Caco-2 (cell line): Measurements from ENCODE around the gene USF1. TPM values are rescaled to one million over a fixed set of nuclear protein-coding genes. Genes with fewer than 3 reads are reported as not detected.

Source experiments
- BruUV-seq: library from RNA; stranded (reverse); fragments of 400-500 nt; replicated peaks from 2 replicates; lab custom pipeline; 2021; lab: Mats Ljungman, UMichigan
- CTCF ChIA-PET: fragments of 300-600 bp; sonication (Branson Sonifier 250); formaldehyde crosslinking; loops from one replicate; lab custom pipeline; 2022; ENCODE audit warnings: antibody characterized with exemption; lab: Charles Lee
- POLR2A ChIA-PET: fragments of 300-600 bp; sonication (Branson Sonifier 250); formaldehyde crosslinking; loops from one replicate; lab custom pipeline; 2022; ENCODE audit warnings: antibody characterized with exemption; lab: Charles Lee
- DNase-seq, 2 experiments: peaks; one replicate each; pipeline versions ENCODE4 v3.0.0 to v3.0.0-alpha.2; 2020 to 2022
- H3K27me3 ChIP-seq: replicated peaks from 2 replicates; pipeline ENCODE4 v1.6.0; 2011; ENCODE audit warnings: low read length; ENCODE audit not compliant: control insufficient read depth, insufficient read depth
- H3K36me3 ChIP-seq: 2 replicates; pipeline ENCODE4 v1.5.1; 2011; ENCODE audit warnings: low read length; ENCODE audit not compliant: control insufficient read depth, insufficient read depth
- H3K4me1 ChIP-seq: fragments of 250-450 bp; sonication (Bioruptor Pico); 2 replicates; pipeline ENCODE4 v1.5.1; 2020; ENCODE audit warnings: mild to moderate bottlenecking
- H3K4me3 ChIP-seq: 2 replicates; pipeline ENCODE4 v1.5.1; 2011; ENCODE audit warnings: low read depth, mild to moderate bottlenecking, control low read depth, low read length
- H3K9me3 ChIP-seq: fragments of 250-450 bp; sonication (Bioruptor Pico); 2 replicates; pipeline ENCODE4 v1.5.1; 2020; ENCODE audit warnings: mild to moderate bottlenecking, moderate library complexity
- H3K27ac Mint-ChIP-seq: one replicate; pipeline ENCODE4 v1.8.0; 2022; ENCODE audit warnings: mixed read lengths; ENCODE audit not compliant: unreplicated experiment
- H3K27me3 Mint-ChIP-seq: one replicate; pipeline ENCODE4 v1.8.0; 2022; ENCODE audit warnings: mixed read lengths; ENCODE audit not compliant: insufficient read depth, unreplicated experiment
- H3K36me3 Mint-ChIP-seq: one replicate; pipeline ENCODE4 v1.8.0; 2022; ENCODE audit warnings: mild to moderate bottlenecking, mixed read lengths; ENCODE audit not compliant: insufficient read depth, unreplicated experiment
- H3K4me1 Mint-ChIP-seq: one replicate; pipeline ENCODE4 v1.8.0; 2022; ENCODE audit warnings: low read depth, mixed read lengths; ENCODE audit not compliant: unreplicated experiment
- H3K4me3 Mint-ChIP-seq: one replicate; pipeline ENCODE4 v1.8.0; 2022; ENCODE audit warnings: mild to moderate bottlenecking, moderate library complexity, mixed read lengths; ENCODE audit not compliant: unreplicated experiment
- H3K9me3 Mint-ChIP-seq: one replicate; pipeline ENCODE4 v1.8.0; 2022; ENCODE audit warnings: mixed read lengths; ENCODE audit not compliant: unreplicated experiment
- intact Hi-C: fragments of 100-400 bp; cut with micrococcal nuclease; formaldehyde crosslinking; loops from one replicate; pipeline ENCODE4 v1.10.0; 2022; ENCODE audit not compliant: unreplicated experiment
- total RNA-seq: library from RNA; stranded (reverse); gene quantifications from 2 replicates; pipeline ENCODE4 v1.2.3, GENCODE V29; 2022
- TF ChIP-seq, protein P1 (sequence below), 2 experiments: fragments of 200-600 bp in 1 of 2; IDR thresholded peaks; 1 replicate in 1 of 2; 2 replicates in 1 of 2; pipeline versions ENCODE4 v1.5.1 to v1.8.0; 2011 to 2022; ENCODE audit warnings: antibody characterized with exemption in 1 of 2, control low read depth in 1 of 2, inconsistent platforms in 1 of 2, low read depth in 1 of 2, low read length in 1 of 2, mild to moderate bottlenecking in 1 of 2, moderate library complexity in 1 of 2; ENCODE audit not compliant: insufficient read depth in 1 of 2, severe bottlenecking in 1 of 2, unreplicated experiment in 1 of 2

Gene USF1
- total RNA-seq, 1 experiment from 2014 or later = 49.7 TPM

DNA sequence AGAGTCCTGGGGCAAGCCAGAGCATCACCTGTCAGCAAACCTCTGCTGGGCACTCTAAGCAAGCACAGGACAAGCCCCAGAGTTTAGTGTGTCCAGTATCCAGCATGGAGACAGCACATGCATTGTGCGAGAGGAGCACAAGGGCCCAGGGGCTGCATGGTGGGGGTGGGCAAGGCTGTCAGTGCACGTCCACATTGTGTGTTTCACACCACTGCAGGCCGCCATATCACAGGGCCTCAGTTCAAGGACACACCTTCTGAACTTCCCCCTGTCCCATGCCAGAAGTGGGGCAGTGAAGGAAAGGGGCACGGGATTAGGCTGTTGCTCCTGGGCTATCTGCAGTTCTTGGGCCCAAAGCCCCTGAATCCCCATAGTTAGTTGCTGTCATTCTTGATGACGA, 6.2 kb downstream of the USF1 start:
- Mint-ChIP-seq H3K4me1 (no peaks in the 10 kb centered on the region), H3K27ac (peak overlapping the region; percentile 87), H3K36me3 (peaks cover 37% of the 10 kb centered on the region), H3K9me3 (no peaks in the 10 kb centered on the region), H3K27me3 (no peaks in the 10 kb centered on the region), H3K4me3 (peak overlapping the region; percentile 94)
- CTCF ChIA-PET = interaction anchor here (0.6 to 1.4 kb wide), 2 partner anchors 18 to 48 kb away, joined by 3 to 4 read pairs; no protein-coding TSS in a partner anchor
- no peak for DNase-seq
- peaks cover 7% of the 10 kb centered on the region; the same call in 1 of the 2 replicates for H3K4me1 ChIP-seq
- BruUV-seq = no TSS peak
- H3K36me3 ChIP-seq = peaks cover 12% of the 10 kb centered on the region
- intact Hi-C loops = no loop called here
- no peaks in the 10 kb centered on the region for H3K27me3 ChIP-seq
- TF ChIP-seq, protein P1, sequence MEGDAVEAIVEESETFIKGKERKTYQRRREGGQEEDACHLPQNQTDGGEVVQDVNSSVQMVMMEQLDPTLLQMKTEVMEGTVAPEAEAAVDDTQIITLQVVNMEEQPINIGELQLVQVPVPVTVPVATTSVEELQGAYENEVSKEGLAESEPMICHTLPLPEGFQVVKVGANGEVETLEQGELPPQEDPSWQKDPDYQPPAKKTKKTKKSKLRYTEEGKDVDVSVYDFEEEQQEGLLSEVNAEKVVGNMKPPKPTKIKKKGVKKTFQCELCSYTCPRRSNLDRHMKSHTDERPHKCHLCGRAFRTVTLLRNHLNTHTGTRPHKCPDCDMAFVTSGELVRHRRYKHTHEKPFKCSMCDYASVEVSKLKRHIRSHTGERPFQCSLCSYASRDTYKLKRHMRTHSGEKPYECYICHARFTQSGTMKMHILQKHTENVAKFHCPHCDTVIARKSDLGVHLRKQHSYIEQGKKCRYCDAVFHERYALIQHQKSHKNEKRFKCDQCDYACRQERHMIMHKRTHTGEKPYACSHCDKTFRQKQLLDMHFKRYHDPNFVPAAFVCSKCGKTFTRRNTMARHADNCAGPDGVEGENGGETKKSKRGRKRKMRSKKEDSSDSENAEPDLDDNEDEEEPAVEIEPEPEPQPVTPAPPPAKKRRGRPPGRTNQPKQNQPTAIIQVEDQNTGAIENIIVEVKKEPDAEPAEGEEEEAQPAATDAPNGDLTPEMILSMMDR (IDR thresholded peaks at IDR 0.05; ENCODE audit: insufficient read depth in 1 of 2, low read depth in 1 of 2, low read length in 1 of 2, severe bottlenecking in 1 of 2, unreplicated experiment in 1 of 2) = no peak
- H3K9me3 ChIP-seq = no peaks in the 10 kb centered on the region
- POLR2A ChIA-PET = no interaction called here
- no peak overlapping the region for H3K4me3 ChIP-seq

DNA sequence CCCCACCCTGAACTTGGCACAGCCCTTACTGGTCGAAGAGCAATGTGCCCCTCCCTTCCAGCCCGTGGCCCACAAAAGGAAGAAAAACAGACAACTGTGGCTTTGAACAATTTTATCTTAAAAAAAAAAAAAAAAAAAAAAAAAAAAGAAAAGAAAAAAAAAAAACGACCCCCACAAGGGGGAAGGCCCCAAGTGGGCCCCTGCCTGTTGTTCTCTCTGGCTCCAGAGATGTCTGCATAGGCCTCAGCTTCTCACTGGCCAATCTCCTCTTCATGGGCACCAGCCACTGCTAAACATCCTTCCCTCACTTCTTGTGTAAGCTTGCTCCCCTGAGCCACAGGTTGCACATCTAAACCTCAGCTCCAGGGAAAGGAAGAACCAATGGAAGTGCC, 6.6 kb downstream of the USF1 start:
- BruUV-seq = no TSS peak
- intact Hi-C loops = no loop called here

DNA sequence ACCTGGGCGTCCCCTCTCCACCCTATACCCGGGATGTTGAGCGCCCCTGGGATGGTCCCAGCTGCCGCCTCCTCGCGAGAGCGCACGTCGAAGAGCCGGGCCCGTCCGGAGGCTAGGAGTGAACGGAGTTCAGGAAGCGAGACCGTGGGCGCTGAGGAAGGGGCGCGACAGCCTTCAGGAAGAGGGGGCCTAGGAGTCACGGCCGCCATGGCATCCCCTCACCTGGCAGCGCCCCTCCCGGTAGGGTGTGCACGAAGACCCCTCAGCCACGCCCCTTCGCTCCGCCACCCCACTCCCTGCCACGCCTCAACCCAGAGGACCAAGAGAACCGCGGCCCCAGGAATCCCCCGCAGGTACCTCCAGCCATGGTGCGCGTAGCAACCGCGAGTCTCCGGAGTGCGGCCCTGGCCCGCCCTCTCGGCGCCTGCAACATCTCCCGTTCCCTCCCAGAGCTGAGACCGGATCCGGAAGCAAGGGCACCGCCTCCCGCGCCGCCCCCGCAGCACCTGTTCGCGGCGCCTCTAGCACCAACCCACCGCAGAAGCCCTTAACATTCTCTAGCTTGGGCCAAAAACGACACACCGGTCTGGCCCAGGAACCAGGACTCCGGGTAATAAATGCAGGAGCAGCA, 7.1 kb downstream of the USF1 start, which contains the start of gene TSTD1:
TSTD1 (minus strand) TSS at position 442 of the 631 bp plus-strand sequence; CDS start at position 367, 75 bp downstream.
- DNase-seq = peak; percentile 78 to 80
- Histone ChIP-seq H3K9me3 (no peaks in the 10 kb centered on the region), H3K4me1 (peaks cover 7% of the 10 kb centered on the region; the same call in 1 of the 2 replicates), H3K4me3 (peak within 1 kb of the TSS; percentile 72), H3K36me3 (peaks cover 12% of the 10 kb centered on the region), H3K27me3 (no peaks in the 10 kb centered on the region)
- H3K4me3 Mint-ChIP-seq = peak within 1 kb of the TSS; percentile 94
- peak within 1 kb of the TSS; percentile 87 for H3K27ac Mint-ChIP-seq
- H3K9me3 Mint-ChIP-seq = no peaks in the 10 kb centered on the region
- BruUV-seq = TSS peak; percentile 53
- H3K4me1 Mint-ChIP-seq = no peaks in the 10 kb centered on the region
- TF ChIP-seq, protein P1 (IDR thresholded peaks at IDR 0.05; ENCODE audit: insufficient read depth in 1 of 2, low read depth in 1 of 2, low read length in 1 of 2, severe bottlenecking in 1 of 2, unreplicated experiment in 1 of 2) = no peak
- H3K36me3 Mint-ChIP-seq = peaks cover 35% of the 10 kb centered on the region
- ChIA-PET CTCF (interaction anchor here (0.5 to 1.4 kb wide), 6 partner anchors 17 to 106 kb away, joined by 3 to 8 read pairs (median 4); partner anchors contain the start of gene KLHDC9), POLR2A (interaction anchor here (0.7 to 2.2 kb wide), 3 partner anchors 17 to 41 kb away, joined by 3 to 20 read pairs (median 4); partner anchors contain the start of gene F11R)
- intact Hi-C loops = loop anchor here (1.0 kb wide), 1 partner anchor 41 kb away; no protein-coding TSS in a partner anchor
- H3K27me3 Mint-ChIP-seq = no peaks in the 10 kb centered on the region

More for the DNA sequence above, 6.6 kb downstream of the USF1 start:
- H3K36me3 Mint-ChIP-seq = peaks cover 35% of the 10 kb centered on the region
- Histone ChIP-seq H3K27me3 (no peaks in the 10 kb centered on the region), H3K4me3 (peak overlapping the region; percentile 72), H3K36me3 (peaks cover 12% of the 10 kb centered on the region), H3K4me1 (peaks cover 7% of the 10 kb centered on the region; the same call in 1 of the 2 replicates), H3K9me3 (no peaks in the 10 kb centered on the region)
- DNase-seq = no peak
- CTCF ChIA-PET = interaction anchor here (0.6 to 1.4 kb wide), 3 partner anchors 18 to 106 kb away, joined by 3 to 5 read pairs (median 4); no protein-coding TSS in a partner anchor
- no peaks in the 10 kb centered on the region for H3K27me3 Mint-ChIP-seq
- POLR2A ChIA-PET = interaction anchor here (0.7 to 2.2 kb wide), 3 partner anchors 18 to 41 kb away, joined by 3 to 20 read pairs (median 4); partner anchors contain the start of gene F11R
- H3K9me3 Mint-ChIP-seq = no peaks in the 10 kb centered on the region
- H3K27ac Mint-ChIP-seq = peak overlapping the region; percentile 87
- no peaks in the 10 kb centered on the region for H3K4me1 Mint-ChIP-seq
- peak overlapping the region; percentile 94 for H3K4me3 Mint-ChIP-seq
- TF ChIP-seq, protein P1 (IDR thresholded peaks at IDR 0.05; ENCODE audit: insufficient read depth in 1 of 2, low read depth in 1 of 2, low read length in 1 of 2, severe bottlenecking in 1 of 2, unreplicated experiment in 1 of 2) = no peak
